SK-N-SH (cell line): ENCODE data around the gene TMPRSS11A. TPM values are rescaled to one million over a fixed set of nuclear protein-coding genes. Genes with fewer than 3 reads are reported as not detected.

Source experiments
- CTCF ChIA-PET: fragments of 300-600, 350-600 bp; formaldehyde crosslinking; extraction: SDS; loops from one replicate; lab custom pipeline; 2021; lab: Yijun Ruan, JAX
- POLR2A ChIA-PET: fragments of 350-600 bp; sonication (Branson Sonifier 250); formaldehyde crosslinking; extraction: SDS; loops from one replicate; lab custom pipeline; 2020; ENCODE audit warnings: antibody characterized with exemption, inconsistent platforms; lab: Yijun Ruan, JAX
- DNase-seq: peaks from one replicate; pipeline ENCODE4 v3.0.0; 2012
- H2AFZ ChIP-seq: fragments of 200-600 bp; sonication (generic); 2 replicates; pipeline ENCODE4 v1.8.1; 2016; ENCODE audit warnings: antibody characterized with exemption, mild to moderate bottlenecking, low read depth
- H3F3A ChIP-seq: fragments of 200-600 bp; sonication (generic); replicated peaks from 2 replicates; pipeline ENCODE3; 2016; ENCODE audit warnings: antibody characterized with exemption, mild to moderate bottlenecking; ENCODE audit not compliant: insufficient read depth
- H3K27ac ChIP-seq, 2 experiments: fragments of 200-500 bp in 1 of 2; fragments of 200-600 bp in 1 of 2; sonication (Bioruptor generic) in 1 of 2; sonication (generic), shearing (Covaris generic) in 1 of 2; 2 replicates each; pipeline versions ENCODE4 v1.5.1 to v1.6.1; 2014 to 2016; ENCODE audit warnings: low read depth in 2 of 2, inconsistent platforms in 1 of 2, low read length in 1 of 2, mild to moderate bottlenecking in 1 of 2, mixed read lengths in 1 of 2
- H3K27me3 ChIP-seq: fragments of 200-600 bp; sonication (generic), shearing (Covaris generic); 2 replicates; pipeline ENCODE4 v1.6.1; 2016; ENCODE audit warnings: mixed run types; ENCODE audit not compliant: insufficient read depth
- H3K36me3 ChIP-seq, 2 experiments: fragments of 200-500 bp in 1 of 2; fragments of 200-600 bp in 1 of 2; sonication (Bioruptor generic) in 1 of 2; sonication (generic) in 1 of 2; replicated peaks in 1 of 2; 2 replicates each; pipeline versions ENCODE3 to v1.5.1; 2014 to 2016; ENCODE audit warnings: low read length in 1 of 2, mild to moderate bottlenecking in 1 of 2; ENCODE audit not compliant: insufficient read depth in 2 of 2, control insufficient read depth in 1 of 2
- H3K4me1 ChIP-seq, 2 experiments: fragments of 200-500 bp in 1 of 2; fragments of 200-600 bp in 1 of 2; sonication (Bioruptor generic) in 1 of 2; sonication (generic), shearing (Covaris generic) in 1 of 2; 2 replicates each; pipeline versions ENCODE4 v1.5.1 to v1.6.1; 2014 to 2016; ENCODE audit warnings: low read depth in 1 of 2, low read length in 1 of 2, mixed run types in 1 of 2; ENCODE audit not compliant: insufficient read depth in 2 of 2, control insufficient read depth in 1 of 2
- H3K4me2 ChIP-seq: fragments of 200-600 bp; sonication (generic), shearing (Covaris generic); 2 replicates; pipeline ENCODE4 v1.6.1; 2017; ENCODE audit warnings: mixed run types
- H3K4me3 ChIP-seq, 2 experiments: fragments of 200-500 bp in 1 of 2; fragments of 200-600 bp in 1 of 2; sonication (Bioruptor generic) in 1 of 2; sonication (generic), shearing (Covaris generic) in 1 of 2; 2 replicates each; pipeline versions ENCODE4 v1.5.1 to v1.8.1; 2014 to 2016; ENCODE audit warnings: low read depth in 2 of 2, inconsistent platforms in 1 of 2, low read length in 1 of 2, mild to moderate bottlenecking in 1 of 2, mixed read lengths in 1 of 2, moderate library complexity in 1 of 2
- H3K79me2 ChIP-seq: fragments of 200-600 bp; sonication (generic); 2 replicates; pipeline ENCODE4 v1.8.1; 2017; ENCODE audit warnings: mild to moderate bottlenecking; ENCODE audit not compliant: insufficient read depth
- H3K9ac ChIP-seq: fragments of 200-600 bp; sonication (generic); 2 replicates; pipeline ENCODE4 v1.6.1; 2017; ENCODE audit warnings: mixed run types
- H3K9me2 ChIP-seq: fragments of 200-600 bp; sonication (generic); 2 replicates; pipeline ENCODE4 v1.6.1; 2017; ENCODE audit warnings: mixed run types
- H3K9me3 ChIP-seq: fragments of 200-600 bp; sonication (generic); 2 replicates; pipeline ENCODE4 v1.6.1; 2017; ENCODE audit warnings: mixed run types, mild to moderate bottlenecking, moderate library complexity
- H4K20me1 ChIP-seq: fragments of 200-600 bp; sonication (generic); 2 replicates; pipeline ENCODE4 v1.6.1; 2017; ENCODE audit warnings: mild to moderate bottlenecking, mixed run types; ENCODE audit not compliant: insufficient read depth
- CHD2 ChIP-seq: fragments of 150-350 bp; IDR thresholded peaks from 2 replicates; pipeline ENCODE4 v1.6.1; 2018; ENCODE audit warnings: low read length; ENCODE audit not compliant: partially characterized antibody
- ELF1 ChIP-seq: IDR thresholded peaks from 2 replicates; pipeline ENCODE4 v1.4.0; 2012
- FOXJ3 ChIP-seq: sonication (generic); formaldehyde crosslinking; IDR thresholded peaks from 2 replicates; pipeline ENCODE4 v1.5.1; 2020; ENCODE audit warnings: mild to moderate bottlenecking, missing genetic modification reagents
- IRF3 ChIP-seq: fragments of 150-350 bp; IDR thresholded peaks from 2 replicates; pipeline ENCODE4 v1.6.1; 2016; ENCODE audit warnings: mild to moderate bottlenecking, low read depth, low read length
- JUND ChIP-seq: IDR thresholded peaks from 2 replicates; pipeline ENCODE4 v1.4.0; 2012
- MAX ChIP-seq: IDR thresholded peaks from 2 replicates; pipeline ENCODE4 v1.4.0; 2012; ENCODE audit warnings: low read depth
- MEF2A ChIP-seq: IDR thresholded peaks from 2 replicates; pipeline ENCODE4 v1.4.0; 2012; ENCODE audit warnings: low read depth, borderline replicate concordance
- NRF1 ChIP-seq: IDR thresholded peaks from 2 replicates; pipeline ENCODE4 v1.6.1; 2012; ENCODE audit warnings: low read depth, mild to moderate bottlenecking, low read length
- RCOR1 ChIP-seq: fragments of 150-350 bp; IDR thresholded peaks from 2 replicates; pipeline ENCODE4 v1.6.1; 2017; ENCODE audit warnings: antibody characterized with exemption, low read length
- RFX5 ChIP-seq: IDR thresholded peaks from 2 replicates; pipeline ENCODE4 v1.6.1; 2012; ENCODE audit warnings: mild to moderate bottlenecking, improper control_type of control experiment, low read length
- RXRA ChIP-seq: IDR thresholded peaks from 2 replicates; pipeline ENCODE4 v1.4.0; 2012; ENCODE audit warnings: low read depth, mild to moderate bottlenecking, borderline replicate concordance
- SIN3A ChIP-seq: IDR thresholded peaks from 2 replicates; pipeline ENCODE4 v1.6.1; 2012; ENCODE audit warnings: low read depth, mild to moderate bottlenecking, low read length, moderate library complexity, borderline replicate concordance
- TAF1 ChIP-seq: IDR thresholded peaks from 2 replicates; pipeline ENCODE4 v1.6.1; 2012; ENCODE audit warnings: low read depth, mild to moderate bottlenecking, low read length, moderate library complexity, borderline replicate concordance
- TEAD4 ChIP-seq: IDR thresholded peaks from 2 replicates; pipeline ENCODE4 v1.4.0; 2012; ENCODE audit warnings: mild to moderate bottlenecking, borderline replicate concordance; ENCODE audit not compliant: insufficient read depth
- WGBS: methylation state at CpG from one replicate; pipeline ENCODE4 v1.1.6; 2017; ENCODE audit warnings: low lambda C conversion rate; 5-methylcytosine and 5-hydroxymethylcytosine counted together
- polyA plus RNA-seq, 3 experiments: library from polyadenylated mRNA; depleted of rRNA; stranded (reverse); fragments of >200 nt; gene quantifications; 2 replicates each; pipeline ENCODE4 v1.2.3, GENCODE V29; 2012
- TF ChIP-seq, protein P1 (sequence below): IDR thresholded peaks from 2 replicates; pipeline ENCODE4 v1.4.0; 2012; ENCODE audit warnings: low read depth, borderline replicate concordance
- TF ChIP-seq, protein P2 (sequence below): IDR thresholded peaks from 2 replicates; pipeline ENCODE4 v1.4.0; 2012; ENCODE audit warnings: low read depth, borderline replicate concordance
- TF ChIP-seq, protein P3 (sequence below): IDR thresholded peaks from 2 replicates; pipeline ENCODE4 v1.6.1; 2012; ENCODE audit warnings: mild to moderate bottlenecking, low read depth, low read length, moderate library complexity

The TMPRSS11A gene
- polyA plus RNA-seq, 1 of the 3 experiments (the other 2 are of a cell fraction): not detected

- TF ChIP-seq NRF1 (no peak), MAX (no peak), TAF1 (no peak), SIN3A (no peak), IRF3 (no peak), CHD2 (no peak), RXRA (no peak)
- TF ChIP-seq, protein P1, sequence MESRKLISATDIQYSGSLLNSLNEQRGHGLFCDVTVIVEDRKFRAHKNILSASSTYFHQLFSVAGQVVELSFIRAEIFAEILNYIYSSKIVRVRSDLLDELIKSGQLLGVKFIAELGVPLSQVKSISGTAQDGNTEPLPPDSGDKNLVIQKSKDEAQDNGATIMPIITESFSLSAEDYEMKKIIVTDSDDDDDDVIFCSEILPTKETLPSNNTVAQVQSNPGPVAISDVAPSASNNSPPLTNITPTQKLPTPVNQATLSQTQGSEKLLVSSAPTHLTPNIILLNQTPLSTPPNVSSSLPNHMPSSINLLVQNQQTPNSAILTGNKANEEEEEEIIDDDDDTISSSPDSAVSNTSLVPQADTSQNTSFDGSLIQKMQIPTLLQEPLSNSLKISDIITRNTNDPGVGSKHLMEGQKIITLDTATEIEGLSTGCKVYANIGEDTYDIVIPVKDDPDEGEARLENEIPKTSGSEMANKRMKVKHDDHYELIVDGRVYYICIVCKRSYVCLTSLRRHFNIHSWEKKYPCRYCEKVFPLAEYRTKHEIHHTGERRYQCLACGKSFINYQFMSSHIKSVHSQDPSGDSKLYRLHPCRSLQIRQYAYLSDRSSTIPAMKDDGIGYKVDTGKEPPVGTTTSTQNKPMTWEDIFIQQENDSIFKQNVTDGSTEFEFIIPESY: no peak
Measured at GRCh38 chr4:67897686-67898085, 65.6 kb downstream of the TMPRSS11A start (continued).

- Histone ChIP-seq H3K36me3 (no peaks in the 10 kb centered on the region), H3K79me2 (no peaks in the 10 kb centered on the region), H3K9ac (no peak overlapping the region), H3K4me1 (no peaks in the 10 kb centered on the region), H3K9me3 (no peaks in the 10 kb centered on the region), H3K27ac (no peak overlapping the region), H4K20me1 (no peaks in the 10 kb centered on the region), H3K4me3 (no peak overlapping the region), H3F3A (no peaks in the 10 kb centered on the region), H3K4me2 (no peak overlapping the region), H2AFZ (no peak overlapping the region), H3K9me2 (no peaks in the 10 kb centered on the region; the same call in 1 of the 2 replicates), H3K27me3 (no peaks in the 10 kb centered on the region)
- CTCF ChIA-PET: interaction anchor here (1.3 kb wide), 1 partner anchor 22 kb away, joined by 5 read pairs; no protein-coding TSS in a partner anchor
- 76% methylated on average over 9 of the region's 26 CpGs for WGBS
- no peak for TF ChIP-seq MEF2A
- no peak for TF ChIP-seq RCOR1
- TF ChIP-seq RFX5: no peak
- TF ChIP-seq JUND: no peak
- TF ChIP-seq, protein P2, sequence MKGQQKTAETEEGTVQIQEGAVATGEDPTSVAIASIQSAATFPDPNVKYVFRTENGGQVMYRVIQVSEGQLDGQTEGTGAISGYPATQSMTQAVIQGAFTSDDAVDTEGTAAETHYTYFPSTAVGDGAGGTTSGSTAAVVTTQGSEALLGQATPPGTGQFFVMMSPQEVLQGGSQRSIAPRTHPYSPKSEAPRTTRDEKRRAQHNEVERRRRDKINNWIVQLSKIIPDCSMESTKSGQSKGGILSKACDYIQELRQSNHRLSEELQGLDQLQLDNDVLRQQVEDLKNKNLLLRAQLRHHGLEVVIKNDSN: no peak
- TF ChIP-seq ELF1: no peak
- no peak for TF ChIP-seq TEAD4
- TF ChIP-seq RXRA: no peak
- no peak for TF ChIP-seq FOXJ3 (CRISPR knock-in tag)
- TF ChIP-seq, protein P3, sequence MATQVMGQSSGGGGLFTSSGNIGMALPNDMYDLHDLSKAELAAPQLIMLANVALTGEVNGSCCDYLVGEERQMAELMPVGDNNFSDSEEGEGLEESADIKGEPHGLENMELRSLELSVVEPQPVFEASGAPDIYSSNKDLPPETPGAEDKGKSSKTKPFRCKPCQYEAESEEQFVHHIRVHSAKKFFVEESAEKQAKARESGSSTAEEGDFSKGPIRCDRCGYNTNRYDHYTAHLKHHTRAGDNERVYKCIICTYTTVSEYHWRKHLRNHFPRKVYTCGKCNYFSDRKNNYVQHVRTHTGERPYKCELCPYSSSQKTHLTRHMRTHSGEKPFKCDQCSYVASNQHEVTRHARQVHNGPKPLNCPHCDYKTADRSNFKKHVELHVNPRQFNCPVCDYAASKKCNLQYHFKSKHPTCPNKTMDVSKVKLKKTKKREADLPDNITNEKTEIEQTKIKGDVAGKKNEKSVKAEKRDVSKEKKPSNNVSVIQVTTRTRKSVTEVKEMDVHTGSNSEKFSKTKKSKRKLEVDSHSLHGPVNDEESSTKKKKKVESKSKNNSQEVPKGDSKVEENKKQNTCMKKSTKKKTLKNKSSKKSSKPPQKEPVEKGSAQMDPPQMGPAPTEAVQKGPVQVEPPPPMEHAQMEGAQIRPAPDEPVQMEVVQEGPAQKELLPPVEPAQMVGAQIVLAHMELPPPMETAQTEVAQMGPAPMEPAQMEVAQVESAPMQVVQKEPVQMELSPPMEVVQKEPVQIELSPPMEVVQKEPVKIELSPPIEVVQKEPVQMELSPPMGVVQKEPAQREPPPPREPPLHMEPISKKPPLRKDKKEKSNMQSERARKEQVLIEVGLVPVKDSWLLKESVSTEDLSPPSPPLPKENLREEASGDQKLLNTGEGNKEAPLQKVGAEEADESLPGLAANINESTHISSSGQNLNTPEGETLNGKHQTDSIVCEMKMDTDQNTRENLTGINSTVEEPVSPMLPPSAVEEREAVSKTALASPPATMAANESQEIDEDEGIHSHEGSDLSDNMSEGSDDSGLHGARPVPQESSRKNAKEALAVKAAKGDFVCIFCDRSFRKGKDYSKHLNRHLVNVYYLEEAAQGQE: no peak
- POLR2A ChIA-PET: no interaction called here
- no peak for DNase-seq
Measured at GRCh38 chr4:67896421-67897065, 66.8 kb downstream of the TMPRSS11A start.
